Right lobe of liver (tissue), 6 donors: Measurements from ENCODE around the gene NUP133. TPM values are rescaled to one million over a fixed set of nuclear protein-coding genes. Genes with fewer than 3 reads are reported as not detected.

Experiments used
- ATAC-seq, 4 donors: fragments of 200-7000 bp; cut with Tn5 transposase; one replicate each; pipeline ENCODE4 v1.9.1; 2020; ENCODE audit warnings: mild to moderate bottlenecking in 4 of 4, moderate library complexity in 4 of 4
- DNase-seq, 3 donors: peaks; one replicate each; pipeline ENCODE4 v3.0.0-alpha.2; 2020
- H3K27ac ChIP-seq, 3 donors: fragments of 200-600 bp; one replicate each; pipeline ENCODE4 v1.8.0; 2022
- H3K27me3 ChIP-seq, 2 donors: fragments of 200-600 bp; one replicate each; pipeline ENCODE4 v1.8.0; 2022
- H3K36me3 ChIP-seq, 4 donors: fragments of 200-600 bp; sonication (generic) in 1 of 4; one replicate each; pipeline versions ENCODE4 v1.5.1 to v1.8.0; 2017 to 2022; ENCODE audit warnings: control low read depth in 1 of 4
- H3K4me1 ChIP-seq, 4 donors: fragments of 200-600 bp; sonication (generic) in 1 of 4; one replicate each; pipeline versions ENCODE4 v1.5.1 to v1.8.0; 2017 to 2022; ENCODE audit warnings: control low read depth in 1 of 4
- H3K4me3 ChIP-seq, 3 donors: fragments of 200-600 bp; one replicate each; pipeline ENCODE4 v1.8.0; 2022
- H3K9me3 ChIP-seq, 4 donors: fragments of 200-600 bp; sonication (generic) in 1 of 4; one replicate each; pipeline versions ENCODE4 v1.5.1 to v1.8.0; 2017 to 2022; ENCODE audit warnings: control low read depth in 1 of 4
- CTCF ChIP-seq, 4 donors: fragments of 200-600 bp in 3 of 4; fragments of 450-650 bp in 1 of 4; IDR thresholded peaks; one replicate each; pipeline versions ENCODE4 v1.5.1 to v1.8.0; 2016 to 2022; ENCODE audit warnings: antibody characterized with exemption in 4 of 4, mild to moderate bottlenecking in 2 of 4
- POLR2A ChIP-seq: fragments of 450-650 bp; IDR thresholded peaks from one replicate; pipeline ENCODE4 v1.6.1; 2017; ENCODE audit warnings: antibody characterized with exemption, mild to moderate bottlenecking
- WGBS: methylation state at CpG from one replicate; pipeline ENCODE4 v1.1.6; 2018; ENCODE audit warnings: low coverage, low lambda C conversion rate; ENCODE audit not compliant: insufficient coverage; ENCODE audit errors: missing lambda C conversion rate; 5-methylcytosine and 5-hydroxymethylcytosine counted together
- intact Hi-C, 2 donors: fragments of 100-400 bp; cut with DNase I; formaldehyde crosslinking; loops; one replicate each; pipeline versions ENCODE4 v1.11.2 to v1.14.1; 2022
- total RNA-seq, 6 experiments: library from RNA; depleted of rRNA in 2 of 6; stranded (reverse); fragments of >200 nt in 2 of 6; fragmentation: NEBNext Ultra II Directional in 3 of 6; extraction: Animal tissue kit (Norgen Biotek cat#: 25700) in 3 of 6; gene quantifications; one replicate each; pipeline versions ENCODE4 v1.1.0 to v1.2.4, GENCODE V29; 2016 to 2023
- donor health status: DM: no; HTN: yes; CAD: no.
- donor health status: DM: no; HTN: no; CAD: no.
- donor health status: DM: no; HTN: no; CAD: no.
- donor health status: DM: no; HTN: yes; CAD: no.
- donor health status: DM: no; HTN: yes; CAD: no.

Gene NUP133
- total RNA-seq, 6 experiments from 2014 or later = 8.5 to 14.4 (median 11.5) TPM

DNA sequence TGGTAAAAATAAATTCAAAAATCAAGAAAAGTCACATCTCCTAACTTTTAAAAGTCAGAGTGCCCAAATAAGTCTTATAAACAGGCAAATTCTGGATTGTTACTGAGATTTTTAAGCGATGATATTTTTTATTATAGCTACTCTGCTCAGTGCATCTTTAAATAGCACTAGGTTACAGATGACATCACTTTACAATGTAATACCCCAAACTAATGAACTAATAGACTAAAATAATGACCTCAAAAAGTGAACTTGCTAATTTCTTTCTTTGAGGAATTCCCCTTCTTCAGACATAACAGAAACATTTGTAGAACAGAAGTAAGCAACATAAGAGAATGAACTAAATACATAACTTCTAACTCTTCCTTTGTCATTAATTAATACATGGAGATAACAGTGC lies 41.3 kb downstream of the NUP133 start:
- H3K36me3 ChIP-seq = peaks cover 0 to 82% (median 20%) of the 10 kb centered on the region in 4 donors
- intact Hi-C loops = no loop called here

DNA sequence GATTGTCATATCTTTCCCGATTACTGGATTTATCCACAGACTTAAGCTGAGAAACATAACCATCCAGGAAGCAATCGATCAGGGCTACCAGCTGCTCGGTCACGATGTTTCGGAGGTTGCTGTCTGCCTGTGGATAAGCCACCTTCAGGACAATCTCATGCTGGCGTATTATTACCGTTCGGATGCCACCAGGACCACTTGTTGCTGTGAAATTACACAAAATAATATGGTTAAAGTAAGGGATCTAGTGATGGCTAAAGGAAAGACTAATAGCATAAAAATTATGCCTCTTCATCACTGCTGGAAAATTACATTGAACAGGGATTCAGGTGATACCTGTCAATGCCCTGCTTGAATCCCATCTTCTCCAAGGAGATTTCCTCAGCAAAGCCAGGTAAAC lies 43.5 kb downstream of the NUP133 start:
- Histone ChIP-seq H3K4me3 (no peak overlapping the region), H3K4me1 (no peaks in the 10 kb centered on the region), H3K27me3 (no peaks in the 10 kb centered on the region), H3K9me3 (no peaks in the 10 kb centered on the region), H3K36me3 (peaks cover 0 to 86% (median 20%) of the 10 kb centered on the region in 4 donors), H3K27ac (no peak overlapping the region)
- no peak for ATAC-seq
- intact Hi-C loops = no loop called here
- no peak for DNase-seq
- WGBS = 96% methylated on average over 8 of the region's 8 CpGs
- TF ChIP-seq POLR2A = no peak
- TF ChIP-seq CTCF (IDR thresholded peaks at IDR 0.05) = no peak

More for the DNA sequence above, 41.3 kb downstream of the NUP133 start:
- Histone ChIP-seq H3K4me1 (no peaks in the 10 kb centered on the region), H3K4me3 (no peak overlapping the region), H3K27ac (no peak overlapping the region), H3K9me3 (no peaks in the 10 kb centered on the region), H3K27me3 (no peaks in the 10 kb centered on the region)
- 89% methylated on average over 1 of the region's 1 CpG for WGBS
- no peak for DNase-seq
- TF ChIP-seq CTCF (IDR thresholded peaks at IDR 0.05) = no peak
- no peak for TF ChIP-seq POLR2A
- ATAC-seq = no peak

GRCh38 chr1:229461032-229461668 lies 47.0 kb downstream of the NUP133 start:
- H3K4me1 ChIP-seq = no peaks in the 10 kb centered on the region
- 90% methylated on average over 6 of the region's 7 CpGs for WGBS

GRCh38 chr1:229459815-229460214 lies 48.3 kb downstream of the NUP133 start:
- WGBS = 98% methylated on average over 3 of the region's 3 CpGs
- ATAC-seq = no peak
- Histone ChIP-seq H3K9me3 (no peaks in the 10 kb centered on the region), H3K36me3 (peaks cover 0 to 85% (median 12%) of the 10 kb centered on the region in 4 donors), H3K27ac (no peak overlapping the region), H3K4me1 (no peaks in the 10 kb centered on the region), H3K27me3 (no peaks in the 10 kb centered on the region), H3K4me3 (no peak overlapping the region)
- intact Hi-C loops = no loop called here
- DNase-seq = no peak
- no peak for TF ChIP-seq CTCF (IDR thresholded peaks at IDR 0.05)
- no peak for TF ChIP-seq POLR2A

More at GRCh38 chr1:229461032-229461668, 47.0 kb downstream of the NUP133 start:
- ATAC-seq = no peak
- no peaks in the 10 kb centered on the region for H3K27me3 ChIP-seq
- H3K4me3 ChIP-seq = no peak overlapping the region
- no peak for DNase-seq
- intact Hi-C loops = no loop called here
- H3K36me3 ChIP-seq = peaks cover 0 to 92% (median 16%) of the 10 kb centered on the region in 4 donors
- H3K9me3 ChIP-seq = no peaks in the 10 kb centered on the region
- H3K27ac ChIP-seq = no peak overlapping the region
- TF ChIP-seq CTCF (IDR thresholded peaks at IDR 0.05) (no peak), POLR2A (no peak)
